DMS 273 treated with DMSO at 0.1 percent for 48 hours (cell line): ENCODE results near the gene ZCCHC3.
A peak's percentile ranks its signal among the peaks of the same experiment; 100 is the strongest.
"Not testable (repeated sequence)": the region's sequence is repeated elsewhere in the genome, so short reads cannot be mapped to it uniquely, and the experiment has no call there.

Source experiments
- DNase-seq: peaks from one replicate; lab custom pipeline; 2025; lab: John Stamatoyannopoulos, UW

The ZCCHC3 gene

DNA sequence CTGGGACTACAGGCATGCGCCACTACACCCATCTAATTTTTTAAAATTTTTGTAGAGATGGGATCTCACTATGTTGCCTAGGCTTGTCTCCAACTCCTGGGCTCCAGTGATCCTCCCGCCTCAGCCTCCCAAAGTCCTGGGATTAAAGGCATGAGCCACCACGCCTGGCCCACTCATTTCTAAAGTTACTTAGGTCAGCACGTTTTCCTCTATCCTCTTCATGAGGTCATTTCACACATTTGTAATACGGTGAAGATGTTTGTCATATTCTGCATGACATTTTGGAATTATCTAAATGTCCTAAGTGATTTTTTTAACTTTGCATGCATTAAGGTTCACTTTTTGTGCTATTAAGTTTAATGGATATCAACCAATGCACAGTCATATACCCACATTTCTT lies 16.0 kb downstream of the ZCCHC3 start:
- no peak for DNase-seq

DNA sequence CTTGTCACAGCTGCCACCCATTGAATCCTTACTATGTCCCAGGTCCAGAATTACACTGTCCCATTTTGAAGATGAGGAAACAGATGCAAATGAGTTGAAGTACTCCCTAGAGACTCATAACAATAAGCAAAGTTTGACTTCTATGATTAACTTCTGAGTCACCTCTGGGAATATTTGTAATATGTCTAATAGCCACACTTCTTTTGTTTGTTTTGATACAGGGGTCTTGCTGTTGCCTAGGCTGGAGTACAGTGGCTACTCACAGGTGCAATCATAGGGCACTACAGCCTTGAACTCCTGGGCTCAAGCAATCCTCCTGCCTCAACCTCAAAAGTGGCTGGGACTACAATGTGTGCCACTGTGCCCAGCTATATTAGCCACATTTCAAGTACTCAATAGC lies 16.6 kb downstream of the ZCCHC3 start:
- DNase-seq: no peak

DNA sequence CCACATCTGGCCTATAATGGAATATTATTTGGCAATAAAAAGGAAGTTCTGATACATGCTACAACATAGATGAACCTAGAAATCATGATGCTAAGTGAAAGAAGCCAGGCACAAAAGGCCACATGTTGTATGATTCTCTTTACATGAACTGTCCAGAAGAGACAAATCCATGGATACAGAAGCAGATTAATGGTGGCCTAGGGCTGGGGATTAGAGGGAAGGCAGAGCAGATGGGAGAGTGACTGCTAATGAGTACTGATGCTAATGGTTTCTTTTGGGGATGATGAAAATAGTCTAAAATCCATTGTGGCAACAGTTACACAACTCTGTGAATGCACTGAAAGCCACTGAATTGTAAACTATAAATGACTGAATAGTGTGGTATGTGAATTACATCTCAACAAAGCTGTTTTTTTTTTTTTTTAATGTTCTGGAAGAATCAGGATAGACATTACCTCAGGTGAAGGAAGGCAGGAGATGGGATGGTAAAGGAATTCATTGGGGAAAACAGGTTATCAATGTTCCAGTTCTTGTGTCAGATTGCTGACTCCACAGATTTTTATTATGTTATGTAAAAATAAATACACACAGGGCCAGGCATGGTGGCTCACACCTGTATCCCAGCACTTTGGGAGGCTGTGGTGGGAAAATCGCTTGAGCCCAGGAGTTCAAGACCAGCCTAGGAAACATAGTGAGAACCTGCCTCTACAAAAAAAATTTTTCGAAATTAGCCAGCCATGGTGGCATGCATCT lies 19.1 kb downstream of the ZCCHC3 start:
- DNase-seq: no peak

DNA sequence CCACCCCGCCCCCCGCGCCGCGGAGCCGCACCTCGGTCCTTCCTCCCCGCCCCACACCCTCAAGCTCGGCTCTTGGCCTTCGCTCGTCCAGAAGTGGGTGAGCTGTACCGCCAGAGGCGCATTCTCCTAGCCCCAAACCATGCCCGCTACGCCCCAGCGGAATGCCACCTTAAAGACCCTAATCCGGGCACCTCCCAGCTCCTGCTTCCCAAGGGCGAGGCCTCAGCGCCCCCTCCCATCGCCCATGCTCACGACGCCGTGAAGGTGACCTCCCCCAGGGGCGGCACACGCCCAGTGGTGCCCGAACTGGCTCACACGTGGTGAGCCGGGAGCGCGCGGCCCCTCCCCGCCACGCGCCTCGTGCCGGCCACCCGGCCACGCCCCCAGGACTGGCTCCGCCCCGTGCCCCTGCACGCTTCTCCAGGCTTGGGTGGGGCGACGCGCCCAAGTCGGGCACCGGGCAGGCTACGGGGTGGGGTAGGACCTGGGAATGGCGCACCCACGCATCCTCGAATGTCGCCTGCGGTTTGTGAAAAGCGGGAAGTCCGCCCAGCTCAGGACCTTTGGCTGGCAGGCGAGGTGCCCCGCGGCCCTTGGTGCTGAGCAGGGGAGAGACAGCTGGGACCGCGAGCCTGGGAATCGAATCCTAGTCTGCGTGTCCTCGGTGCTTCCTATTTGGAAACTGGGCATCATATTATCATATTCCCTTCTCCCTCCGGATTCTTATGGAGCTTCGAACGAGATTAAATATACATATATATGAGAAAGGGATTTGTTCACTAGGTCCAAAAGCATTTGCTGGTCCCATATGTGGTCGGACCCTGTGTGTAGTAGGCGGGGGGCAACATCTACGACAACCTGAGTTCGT lies 27.0 kb downstream of the ZCCHC3 start:
- DNase-seq: peak; percentile 77

DNA sequence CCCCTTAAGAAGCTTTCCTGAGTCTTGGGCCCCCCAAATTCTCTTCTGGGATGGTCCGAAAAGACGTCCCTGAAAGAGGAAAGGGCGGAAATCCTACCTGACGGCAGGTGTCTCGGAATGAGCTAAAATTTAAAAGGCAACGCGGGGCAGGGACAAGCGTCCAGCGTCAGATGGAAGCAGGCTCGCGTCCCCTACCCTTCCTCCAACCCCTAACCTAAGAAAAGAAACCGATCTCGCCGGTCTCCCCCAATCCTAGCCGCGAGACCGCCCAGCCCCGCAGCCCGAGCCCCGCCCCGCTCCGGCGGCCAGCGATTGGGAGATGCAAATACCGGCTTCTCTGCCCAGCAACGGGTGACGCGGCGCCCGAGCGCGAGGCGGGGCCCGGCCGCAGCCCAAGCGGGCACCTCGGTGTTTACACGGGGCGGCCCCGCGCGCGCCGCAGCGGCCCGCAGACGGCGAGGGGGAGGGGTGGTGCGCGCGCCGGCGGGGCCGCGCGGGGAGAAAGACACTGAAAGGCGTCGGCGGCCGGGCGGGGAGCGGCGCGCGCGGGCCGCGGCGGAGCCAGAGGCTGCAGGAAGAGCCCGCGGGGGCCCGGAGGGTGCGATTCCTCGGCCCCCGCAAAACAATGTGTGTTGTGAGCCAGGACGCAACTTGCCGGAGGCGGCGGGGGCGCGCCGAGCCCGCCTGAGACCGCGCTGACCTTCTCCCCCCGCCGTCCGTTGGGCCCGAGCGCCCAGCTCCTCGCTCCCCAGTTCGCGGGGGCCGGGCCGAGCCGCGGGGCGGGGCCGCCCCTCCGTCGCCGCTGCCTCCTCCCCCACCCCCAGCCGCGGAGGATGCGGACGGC lies 27.9 kb downstream of the ZCCHC3 start, which contains the start of gene SOX12:
Gene SOX12 (plus strand): TSS at position 508 of the 844 bp plus-strand sequence. CDS start 373 bp downstream, outside the sequence.
- DNase-seq: peak; percentile 92

DNA sequence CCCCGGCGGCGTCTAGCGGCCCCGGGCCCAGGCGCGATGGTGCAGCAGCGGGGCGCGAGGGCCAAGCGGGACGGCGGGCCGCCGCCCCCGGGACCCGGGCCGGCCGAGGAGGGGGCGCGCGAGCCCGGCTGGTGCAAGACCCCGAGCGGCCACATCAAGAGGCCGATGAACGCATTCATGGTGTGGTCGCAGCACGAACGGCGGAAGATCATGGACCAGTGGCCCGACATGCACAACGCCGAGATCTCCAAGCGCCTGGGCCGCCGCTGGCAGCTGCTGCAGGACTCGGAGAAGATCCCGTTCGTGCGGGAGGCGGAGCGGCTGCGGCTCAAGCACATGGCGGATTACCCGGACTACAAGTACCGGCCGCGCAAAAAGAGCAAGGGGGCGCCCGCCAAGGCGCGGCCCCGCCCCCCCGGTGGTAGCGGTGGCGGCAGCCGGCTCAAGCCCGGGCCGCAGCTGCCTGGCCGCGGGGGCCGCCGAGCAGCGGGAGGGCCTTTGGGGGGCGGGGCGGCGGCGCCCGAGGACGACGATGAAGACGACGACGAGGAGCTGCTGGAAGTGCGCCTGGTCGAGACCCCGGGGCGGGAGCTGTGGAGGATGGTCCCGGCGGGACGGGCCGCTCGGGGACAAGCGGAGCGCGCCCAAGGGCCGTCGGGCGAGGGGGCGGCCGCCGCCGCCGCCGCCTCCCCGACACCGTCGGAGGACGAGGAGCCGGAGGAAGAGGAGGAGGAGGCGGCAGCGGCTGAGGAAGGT lies 28.7 kb downstream of the ZCCHC3 start:
- peak; percentile 49 for DNase-seq

DNA sequence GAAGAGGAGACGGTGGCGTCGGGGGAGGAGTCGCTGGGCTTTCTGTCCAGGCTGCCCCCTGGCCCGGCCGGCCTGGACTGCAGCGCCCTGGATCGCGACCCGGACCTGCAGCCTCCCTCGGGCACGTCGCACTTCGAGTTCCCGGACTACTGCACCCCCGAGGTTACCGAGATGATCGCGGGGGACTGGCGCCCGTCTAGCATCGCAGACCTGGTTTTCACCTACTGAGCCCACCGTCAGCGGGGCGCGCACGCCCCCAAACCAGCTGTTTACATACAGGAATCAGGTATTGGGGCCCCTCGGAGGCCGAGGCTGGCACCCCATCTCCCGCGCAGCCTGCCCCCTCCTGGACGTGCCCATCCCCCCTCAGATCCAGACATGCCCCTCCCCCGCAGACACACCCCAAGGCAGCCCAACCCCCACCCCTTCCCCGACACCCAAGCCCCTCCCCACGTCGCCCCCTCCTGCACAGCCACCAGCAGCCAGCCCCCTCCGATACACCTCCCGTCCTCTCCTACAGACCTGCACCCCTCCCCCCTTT lies 29.3 kb downstream of the ZCCHC3 start:
- no peak for DNase-seq

DNA sequence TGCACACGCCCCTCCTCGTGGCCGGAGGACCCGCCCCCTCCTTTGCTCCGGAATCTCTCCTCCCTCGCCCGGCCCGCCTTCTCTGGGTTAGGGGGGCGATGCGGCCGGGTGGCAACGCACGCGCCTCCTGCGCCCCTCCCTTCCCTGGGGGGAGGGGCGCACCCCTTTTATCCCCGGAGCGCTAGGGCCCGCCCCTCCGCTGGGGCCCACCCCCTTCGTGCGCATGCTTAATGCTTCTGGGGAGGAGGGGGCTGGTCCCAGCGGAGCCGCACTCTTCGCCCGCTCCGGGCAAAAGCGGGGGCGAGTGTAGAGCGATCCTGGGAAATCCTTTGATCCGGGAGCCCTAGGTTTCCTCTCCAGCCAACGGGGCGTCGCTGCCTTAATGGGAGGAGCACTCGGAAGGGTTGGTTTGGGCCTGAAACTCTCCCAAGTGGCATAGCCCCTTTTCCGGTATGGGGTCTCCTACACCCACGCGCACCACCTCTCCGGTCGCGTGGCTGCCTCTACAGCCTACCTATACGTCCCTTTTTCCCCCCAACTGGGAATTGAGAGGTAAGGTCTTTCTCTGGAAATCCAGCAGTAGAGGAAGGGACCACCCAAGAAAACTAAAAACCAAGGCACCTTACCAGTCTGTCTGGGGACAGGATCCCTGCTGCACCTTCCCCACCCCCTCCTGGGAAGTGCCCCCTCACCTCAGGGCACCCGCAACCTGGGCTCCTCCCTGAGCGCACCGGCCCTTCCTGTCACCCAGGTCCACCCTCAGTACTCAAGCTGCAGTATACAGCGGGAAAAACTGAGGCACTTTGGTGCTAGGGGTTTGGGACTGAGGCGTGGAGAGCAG lies 30.0 kb downstream of the ZCCHC3 start:
- DNase-seq: peak; percentile 90

DNA sequence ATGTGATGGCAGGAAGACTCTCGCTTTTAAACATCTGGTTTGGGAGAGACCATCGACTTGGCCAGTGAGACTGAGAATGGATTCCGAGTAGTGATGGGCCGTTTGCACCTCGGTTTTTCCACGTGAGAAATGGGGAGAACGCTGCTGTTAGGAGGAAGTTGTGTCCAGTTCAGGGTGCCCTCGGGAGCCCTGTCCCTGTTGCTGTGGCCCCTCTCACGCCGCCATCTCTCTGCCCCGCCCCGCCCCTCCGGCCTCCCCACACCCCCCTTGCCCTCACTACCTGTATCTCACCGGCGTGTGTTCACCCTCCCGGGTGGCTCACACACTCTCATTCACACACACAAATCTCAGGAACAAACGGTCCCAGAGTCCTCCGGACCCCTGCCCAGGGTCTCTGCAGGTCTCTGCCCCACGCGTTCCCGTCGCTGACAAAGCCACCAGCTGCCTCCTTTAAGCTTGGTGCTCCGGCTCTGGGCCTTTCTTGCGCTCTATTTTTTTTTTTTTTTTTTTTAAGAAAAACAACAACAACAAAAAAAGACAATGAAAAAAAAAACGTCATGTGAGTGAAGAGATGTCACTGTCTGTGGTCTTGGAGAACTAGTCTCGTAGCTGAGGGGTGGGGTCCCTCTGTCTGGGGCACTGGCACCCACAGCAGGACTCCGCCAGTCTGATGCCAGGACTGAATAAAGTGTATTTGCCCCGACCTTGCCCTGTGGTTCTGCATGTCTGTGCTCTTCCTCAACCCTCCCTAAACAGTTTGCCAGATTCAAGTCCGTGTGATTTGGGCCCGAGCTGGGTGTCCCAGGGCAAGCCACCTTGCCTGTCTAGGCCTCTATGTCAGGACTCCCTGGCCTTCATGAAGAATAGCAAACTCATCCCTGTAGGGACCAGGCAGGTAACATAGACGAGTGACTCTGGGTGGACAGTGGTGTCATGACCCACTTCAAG lies 30.9 kb downstream of the ZCCHC3 start:
- no peak for DNase-seq

DNA sequence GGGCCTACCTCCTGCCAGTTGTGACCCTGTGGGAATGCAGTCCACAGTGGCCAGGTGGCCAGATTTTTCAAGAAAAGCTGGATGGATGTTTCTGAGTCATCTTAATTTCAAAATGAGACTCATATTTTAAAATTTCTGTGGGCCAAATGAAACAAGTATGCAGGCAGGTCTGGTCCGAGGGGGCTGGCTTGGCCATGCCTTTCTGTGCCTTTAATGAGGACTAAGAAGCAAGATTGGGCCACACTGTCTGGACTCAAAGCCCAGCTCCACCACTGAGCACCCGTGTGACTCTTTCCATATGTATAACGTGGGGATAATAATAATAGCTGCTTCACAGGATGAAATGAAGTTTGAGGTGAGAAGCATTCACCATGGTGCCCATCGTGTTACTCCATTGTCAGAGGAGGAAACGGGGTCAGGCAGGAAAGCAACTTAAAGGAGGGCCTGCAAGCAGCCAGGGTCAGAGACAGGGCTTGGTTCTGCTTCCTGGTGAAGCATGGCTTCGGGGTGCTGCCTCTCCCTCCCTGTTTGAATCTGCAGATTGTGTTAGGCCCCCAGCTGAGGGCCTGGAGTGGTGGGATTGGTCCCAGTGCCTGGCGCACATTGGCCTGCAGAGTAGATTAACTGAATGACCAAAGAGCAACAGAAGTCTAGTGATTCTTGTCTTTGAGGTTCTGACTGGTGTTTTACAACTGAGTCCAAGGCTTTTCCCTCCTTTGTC lies 31.8 kb downstream of the ZCCHC3 start:
- no peak for DNase-seq

DNA sequence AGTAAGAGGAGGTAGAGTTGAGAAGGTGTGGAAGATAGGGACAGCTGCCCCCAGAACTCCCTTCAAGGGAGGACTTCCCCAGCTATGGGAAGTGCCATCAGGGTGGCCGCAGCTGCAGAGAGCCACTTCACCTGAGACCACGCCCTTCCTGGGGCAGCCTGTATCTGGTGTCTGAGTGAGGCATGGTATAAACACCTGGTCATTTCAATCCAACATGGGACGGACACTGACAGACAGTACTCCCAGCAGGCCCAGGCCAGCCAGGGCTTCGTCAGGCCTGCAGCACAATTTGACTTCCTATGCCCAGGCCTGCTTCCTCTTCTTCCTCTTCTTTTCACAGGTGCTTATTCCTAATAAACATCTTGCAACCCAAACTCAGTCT lies 32.5 kb downstream of the ZCCHC3 start:
- no peak for DNase-seq

DNA sequence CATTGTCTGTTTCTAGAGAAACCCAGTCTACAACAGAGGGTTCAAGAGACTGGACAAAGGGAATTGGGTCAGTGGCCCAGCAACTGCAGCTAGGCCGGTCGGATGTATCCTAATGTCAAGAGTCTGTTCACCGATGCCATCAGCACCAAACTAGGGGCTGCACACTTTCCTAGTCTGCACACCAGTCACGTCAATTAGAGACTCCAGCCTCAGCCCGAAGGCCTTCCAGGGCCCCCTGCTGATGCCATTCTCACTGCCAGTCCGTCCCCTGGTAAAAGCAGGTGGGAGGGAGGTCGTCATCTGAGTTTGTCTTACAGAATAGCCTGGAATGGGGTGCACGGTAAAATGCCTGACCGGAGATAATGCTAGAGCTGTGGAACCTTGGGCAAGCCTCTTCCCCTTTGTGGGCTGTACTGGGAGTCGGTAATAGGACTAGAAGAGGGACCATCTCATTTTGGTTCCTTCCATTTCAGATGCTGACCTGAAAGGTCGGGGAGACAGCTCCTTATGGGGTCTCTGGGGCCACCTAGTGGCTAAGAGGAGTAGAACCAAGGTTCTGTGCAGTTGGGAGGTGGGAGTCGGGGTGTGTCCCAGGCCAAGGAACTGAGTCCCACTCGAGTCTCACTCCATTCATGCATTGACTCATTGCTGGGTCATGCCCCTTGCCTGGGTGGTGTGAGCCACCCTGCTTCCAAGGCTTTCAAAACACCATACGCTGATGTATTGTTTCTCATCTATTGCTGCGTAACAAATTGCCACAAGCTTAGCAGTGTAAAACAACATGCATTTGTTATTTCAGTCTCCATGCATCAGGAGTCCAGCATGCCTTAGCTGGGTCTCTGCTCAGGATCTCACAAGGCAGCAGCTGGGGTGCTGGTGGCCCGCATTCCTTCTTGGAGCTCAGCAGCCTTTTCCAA lies 33.1 kb downstream of the ZCCHC3 start:
- peak; percentile 40 for DNase-seq

DNA sequence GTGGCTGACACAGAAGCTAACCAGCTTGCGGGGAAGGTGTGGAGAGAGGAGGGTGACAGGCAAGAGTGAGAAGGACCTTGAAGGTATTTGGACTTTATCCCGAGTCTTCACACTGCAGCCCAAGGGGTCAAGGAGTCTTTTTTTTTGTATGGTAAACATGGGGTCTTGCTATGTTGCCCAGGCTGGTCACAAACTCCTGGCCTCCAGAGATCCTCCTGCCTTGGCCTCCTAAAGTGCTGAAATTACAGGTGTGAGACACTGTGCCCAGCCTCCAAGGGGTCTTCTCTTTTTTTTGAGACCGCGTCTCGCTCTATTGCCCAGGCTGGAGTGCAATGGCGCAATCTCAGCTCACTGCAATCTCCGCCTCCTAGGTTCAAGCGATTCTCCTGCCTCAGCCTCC lies 37.2 kb downstream of the ZCCHC3 start:
- no peak for DNase-seq

DNA sequence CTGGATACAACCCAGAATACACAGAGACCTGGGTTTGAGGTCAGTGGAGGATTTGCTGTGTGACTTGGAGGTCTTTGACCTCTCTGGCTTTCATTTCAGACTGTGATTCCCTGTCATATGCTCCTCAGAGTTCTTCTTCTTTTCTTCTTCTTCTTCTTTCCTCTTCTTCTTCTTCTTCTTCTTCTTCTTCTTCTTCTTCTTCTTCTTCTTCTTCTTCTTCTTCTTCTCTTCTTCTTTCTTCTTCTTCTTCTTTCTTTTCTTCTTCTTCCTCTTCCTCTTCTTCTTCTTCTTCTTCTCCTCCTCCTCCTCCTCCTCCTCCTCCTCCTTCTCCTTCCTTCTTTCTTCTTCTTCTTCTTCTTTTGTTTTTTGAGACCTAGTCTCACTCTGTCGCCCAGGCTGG lies 38.7 kb downstream of the ZCCHC3 start:
- not testable (repeated sequence) for DNase-seq

DNA sequence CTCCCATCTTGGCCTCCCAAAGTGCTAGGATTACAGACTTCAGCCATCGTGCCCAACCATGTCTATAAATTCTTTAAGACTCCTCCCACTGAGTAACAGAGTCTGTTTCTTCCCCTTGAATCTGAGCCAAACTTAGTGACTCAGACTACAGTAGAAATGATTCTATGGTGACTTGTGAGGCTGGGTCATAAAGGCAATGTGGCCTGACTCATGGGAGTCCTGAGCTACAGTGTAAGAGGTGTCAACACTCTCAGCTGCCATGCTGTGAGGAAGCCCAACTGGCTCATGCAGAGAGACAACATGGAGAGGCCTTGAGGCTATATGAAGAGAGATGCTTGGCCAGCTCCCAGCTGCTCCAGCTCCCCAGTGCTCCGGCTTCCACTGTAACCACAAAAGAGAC lies 44.3 kb downstream of the ZCCHC3 start:
- no peak for DNase-seq

DNA sequence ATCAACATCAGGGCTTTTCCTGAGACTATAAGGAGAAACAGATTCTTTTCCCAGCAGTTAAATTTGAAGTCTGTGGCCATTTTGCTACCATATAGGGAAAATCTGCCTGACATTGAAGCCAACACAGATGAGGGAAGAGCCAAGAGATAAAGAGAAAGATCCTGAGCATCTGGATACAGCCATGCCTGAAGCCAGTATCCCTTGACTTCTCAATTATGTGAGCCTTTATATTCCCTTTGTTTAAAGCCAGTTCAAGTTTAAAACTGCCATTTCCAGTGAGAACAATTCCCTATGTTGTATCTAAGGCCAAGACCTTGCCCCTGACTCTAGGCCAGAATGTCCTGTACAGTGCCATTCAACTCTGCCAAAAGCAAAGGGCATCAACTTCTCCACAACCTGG lies 45.7 kb downstream of the ZCCHC3 start:
- DNase-seq: no peak

DNA sequence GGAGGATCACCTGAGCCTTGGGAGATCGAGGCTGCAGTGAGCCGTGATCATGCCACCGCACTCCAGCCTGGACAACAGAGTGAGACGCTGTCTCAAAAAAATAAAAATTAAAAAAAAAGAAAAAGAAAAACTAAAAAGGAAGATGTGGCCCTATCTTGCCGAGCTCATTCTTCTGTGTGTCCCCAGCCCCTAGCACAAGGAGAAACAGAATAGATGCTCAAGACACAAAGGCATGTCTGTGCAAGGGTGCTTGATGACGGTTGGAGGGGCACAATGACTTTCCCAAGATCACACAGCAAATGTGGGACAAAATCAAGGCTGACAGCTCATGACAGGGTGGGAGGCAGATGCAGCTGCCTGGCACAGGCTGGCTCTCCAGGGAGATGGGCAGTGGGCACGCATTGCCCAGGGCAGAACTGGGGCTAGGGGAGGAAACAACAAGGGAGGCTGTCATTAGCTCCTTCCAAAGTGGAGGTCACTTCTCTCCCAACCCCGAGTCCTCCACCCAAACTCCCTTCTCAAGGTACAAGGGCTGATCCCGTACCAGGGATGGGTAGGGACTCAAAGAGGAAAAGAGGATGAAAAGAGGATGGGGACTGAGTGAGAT lies 48.8 kb downstream of the ZCCHC3 start:
- DNase-seq: no peak
